ENCODE data around the gene SPDYE4.

The SPDYE4 gene

GRCh38 chr17:8708025-8708461, 50.3 kb downstream of the SPDYE4 start:
- DNase-seq: no peak

- DNase-seq: no peak
Measured at GRCh38 chr17:8707332-8708024, 50.9 kb downstream of the SPDYE4 start.

- DNase-seq: no peak
Measured at GRCh38 chr17:8706431-8706830, 51.9 kb downstream of the SPDYE4 start.

GRCh38 chr17:8705427-8705826, 52.9 kb downstream of the SPDYE4 start:
- DNase-seq: no peak

GRCh38 chr17:8703001-8703400, 55.3 kb downstream of the SPDYE4 start:
- no peak for DNase-seq

- no peak for DNase-seq
Measured at GRCh38 chr17:8701754-8702153, 56.6 kb downstream of the SPDYE4 start.

- no peak for DNase-seq
Measured at GRCh38 chr17:8701221-8701620, 57.1 kb downstream of the SPDYE4 start.
